ENCODE results near the gene SLC66A2.

DNA sequence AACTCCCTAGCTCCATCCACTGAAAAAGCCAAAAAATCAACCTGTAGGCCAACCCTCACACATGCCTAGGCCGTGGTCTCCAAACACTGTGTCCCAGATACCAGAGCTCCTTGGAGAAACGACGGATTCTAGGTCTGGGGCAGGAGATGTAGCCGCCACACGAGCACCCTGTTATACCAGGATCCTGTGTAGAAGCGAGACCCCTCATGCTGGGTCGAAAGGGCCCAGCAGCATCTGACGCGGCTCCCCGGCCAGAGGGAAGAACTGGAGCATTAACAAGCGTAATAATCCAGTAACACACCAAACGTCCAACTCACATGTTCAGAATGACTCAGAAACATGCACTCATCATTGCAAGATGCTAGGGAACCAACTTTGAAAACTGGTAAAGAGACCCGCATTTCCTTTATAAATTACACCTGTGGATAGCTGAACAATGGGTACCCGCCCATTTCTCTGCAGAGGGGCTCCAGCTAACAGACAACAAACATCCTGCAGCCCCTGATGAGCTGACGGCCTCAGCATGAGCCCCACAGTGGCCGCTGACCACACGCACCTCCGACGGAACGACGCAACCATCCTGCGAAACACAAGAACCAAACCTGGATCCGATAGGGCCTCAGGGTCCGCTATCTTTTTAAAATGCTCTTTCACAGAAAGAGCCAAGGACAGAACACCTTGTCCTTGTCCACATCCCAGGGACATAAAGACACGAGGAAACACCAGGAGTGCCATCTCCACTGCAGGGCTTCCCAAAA is 14.2 kb downstream of the SLC66A2 start:
- TF ChIP-seq POLR2A (IDR thresholded peaks at IDR 0.05), result no peak
- TF ChIP-seq, protein P1, sequence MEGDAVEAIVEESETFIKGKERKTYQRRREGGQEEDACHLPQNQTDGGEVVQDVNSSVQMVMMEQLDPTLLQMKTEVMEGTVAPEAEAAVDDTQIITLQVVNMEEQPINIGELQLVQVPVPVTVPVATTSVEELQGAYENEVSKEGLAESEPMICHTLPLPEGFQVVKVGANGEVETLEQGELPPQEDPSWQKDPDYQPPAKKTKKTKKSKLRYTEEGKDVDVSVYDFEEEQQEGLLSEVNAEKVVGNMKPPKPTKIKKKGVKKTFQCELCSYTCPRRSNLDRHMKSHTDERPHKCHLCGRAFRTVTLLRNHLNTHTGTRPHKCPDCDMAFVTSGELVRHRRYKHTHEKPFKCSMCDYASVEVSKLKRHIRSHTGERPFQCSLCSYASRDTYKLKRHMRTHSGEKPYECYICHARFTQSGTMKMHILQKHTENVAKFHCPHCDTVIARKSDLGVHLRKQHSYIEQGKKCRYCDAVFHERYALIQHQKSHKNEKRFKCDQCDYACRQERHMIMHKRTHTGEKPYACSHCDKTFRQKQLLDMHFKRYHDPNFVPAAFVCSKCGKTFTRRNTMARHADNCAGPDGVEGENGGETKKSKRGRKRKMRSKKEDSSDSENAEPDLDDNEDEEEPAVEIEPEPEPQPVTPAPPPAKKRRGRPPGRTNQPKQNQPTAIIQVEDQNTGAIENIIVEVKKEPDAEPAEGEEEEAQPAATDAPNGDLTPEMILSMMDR (IDR thresholded peaks at IDR 0.05 in 8 of 11, conservative IDR thresholded peaks at IDR 0.05 in 3 of 11), result no peak
